Measurements from ENCODE around the gene SAMD13.

The SAMD13 gene

DNA sequence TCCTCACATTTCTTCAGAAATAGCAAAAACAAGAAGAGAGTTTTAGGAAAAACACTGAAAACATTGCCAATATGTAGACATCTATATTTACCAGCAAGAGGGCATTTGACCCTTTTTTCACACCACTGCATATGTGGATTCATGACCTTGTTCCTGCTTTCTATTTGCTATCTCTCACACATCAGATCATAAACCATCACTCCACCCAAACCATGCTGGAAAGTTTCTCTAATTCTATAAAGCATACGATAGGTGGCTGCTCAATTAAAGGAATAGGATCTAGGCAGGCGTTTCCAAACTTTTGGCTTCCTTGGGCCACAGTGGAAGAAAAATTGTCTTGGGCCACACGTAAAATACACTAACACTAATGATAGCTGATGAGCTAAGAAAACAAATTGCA, 35.6 kb upstream of the SAMD13 start:
- Histone ChIP-seq H3K36me3 (ENCODE audit: control insufficient read depth, insufficient read depth, low read length) (no peaks in the 10 kb centered on the region), H3K27ac (ENCODE audit: insufficient read depth, low read length, poor library complexity, severe bottlenecking) (no peak overlapping the region), H3K27me3 (replicated peaks; ENCODE audit: control insufficient read depth, insufficient read depth, low read length, poor library complexity, severe bottlenecking) (no peaks in the 10 kb centered on the region), H3K4me1 (ENCODE audit: control insufficient read depth, insufficient read depth, low read length, poor library complexity, severe bottlenecking) (no peaks in the 10 kb centered on the region), H3K9me3 (ENCODE audit: control insufficient read depth, low read length) (no peaks in the 10 kb centered on the region), H3K4me3 (ENCODE audit: insufficient read depth, low read depth, low read length, poor library complexity, severe bottlenecking) (no peak overlapping the region)
- no peak for DNase-seq

DNA sequence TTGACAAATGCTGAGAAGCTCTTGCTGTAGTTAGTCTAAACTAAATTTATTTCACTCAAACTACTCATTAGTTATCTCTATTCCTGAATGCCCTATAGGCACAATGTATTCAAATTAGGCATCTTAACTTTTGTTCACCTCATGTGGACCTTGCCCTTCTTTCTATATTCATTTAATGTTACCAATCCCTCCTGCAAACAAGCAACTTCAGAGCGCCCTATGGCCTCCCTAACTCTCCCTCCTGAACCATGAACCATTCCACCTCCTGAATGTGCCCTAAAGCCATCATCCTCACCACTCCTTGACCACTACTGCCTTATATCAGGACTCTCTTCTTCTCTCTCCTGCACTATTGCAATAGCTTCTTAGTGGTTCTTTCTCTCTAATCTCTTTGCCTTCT, 34.8 kb upstream of the SAMD13 start:
- Histone ChIP-seq H3K27ac (ENCODE audit: insufficient read depth, low read length, poor library complexity, severe bottlenecking) (no peak overlapping the region), H3K36me3 (ENCODE audit: control insufficient read depth, insufficient read depth, low read length) (no peaks in the 10 kb centered on the region), H3K9me3 (ENCODE audit: control insufficient read depth, low read length) (no peaks in the 10 kb centered on the region), H3K4me3 (ENCODE audit: insufficient read depth, low read depth, low read length, poor library complexity, severe bottlenecking) (no peak overlapping the region), H3K27me3 (replicated peaks; ENCODE audit: control insufficient read depth, insufficient read depth, low read length, poor library complexity, severe bottlenecking) (no peaks in the 10 kb centered on the region), H3K4me1 (ENCODE audit: control insufficient read depth, insufficient read depth, low read length, poor library complexity, severe bottlenecking) (no peaks in the 10 kb centered on the region)
- DNase-seq = no peak

DNA sequence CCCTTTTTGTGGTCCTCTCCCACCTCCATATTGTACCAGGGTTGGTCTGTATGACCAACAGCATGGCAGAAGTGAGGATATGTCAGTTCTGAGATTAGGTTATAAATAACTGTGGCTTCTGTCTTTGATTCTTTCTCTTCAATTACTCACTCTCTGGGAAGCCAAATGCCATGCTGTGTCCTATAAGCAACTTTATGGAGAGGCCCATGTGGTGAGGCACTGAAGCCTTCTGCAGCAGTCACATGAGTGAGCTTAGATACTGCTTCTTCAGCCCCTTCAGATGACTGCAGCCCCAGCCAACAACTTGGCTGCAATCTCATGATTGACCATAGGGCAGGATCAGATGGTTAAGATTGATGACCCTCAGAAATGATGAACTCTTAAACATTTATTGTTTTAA, 34.0 kb upstream of the SAMD13 start:
- Histone ChIP-seq H3K27ac (ENCODE audit: insufficient read depth, low read length, poor library complexity, severe bottlenecking) (no peak overlapping the region), H3K36me3 (ENCODE audit: control insufficient read depth, insufficient read depth, low read length) (no peaks in the 10 kb centered on the region), H3K9me3 (ENCODE audit: control insufficient read depth, low read length) (no peaks in the 10 kb centered on the region), H3K4me1 (ENCODE audit: control insufficient read depth, insufficient read depth, low read length, poor library complexity, severe bottlenecking) (no peaks in the 10 kb centered on the region), H3K27me3 (replicated peaks; ENCODE audit: control insufficient read depth, insufficient read depth, low read length, poor library complexity, severe bottlenecking) (no peaks in the 10 kb centered on the region), H3K4me3 (ENCODE audit: insufficient read depth, low read depth, low read length, poor library complexity, severe bottlenecking) (no peak overlapping the region)
- no peak for DNase-seq

DNA sequence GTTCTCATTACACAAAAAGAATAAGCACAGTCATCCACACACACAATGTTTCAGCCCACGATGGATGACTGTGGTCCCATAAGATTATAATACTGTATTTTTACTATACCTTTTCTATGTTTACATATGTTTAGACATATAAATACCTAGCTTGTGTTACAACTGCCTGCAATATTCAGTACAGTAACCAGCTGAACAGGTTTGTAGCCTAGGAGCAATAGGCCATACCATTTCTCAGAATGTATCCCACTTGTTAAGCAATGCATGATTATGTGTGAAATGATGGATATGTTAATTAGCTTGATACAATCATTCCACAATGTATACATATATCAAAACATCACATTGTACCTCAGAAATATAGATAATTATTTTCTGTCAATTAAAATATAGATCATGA, 33.2 kb upstream of the SAMD13 start:
- Histone ChIP-seq H3K4me3 (ENCODE audit: insufficient read depth, low read depth, low read length, poor library complexity, severe bottlenecking) (no peak overlapping the region), H3K27me3 (replicated peaks; ENCODE audit: control insufficient read depth, insufficient read depth, low read length, poor library complexity, severe bottlenecking) (no peaks in the 10 kb centered on the region), H3K9me3 (ENCODE audit: control insufficient read depth, low read length) (no peaks in the 10 kb centered on the region), H3K27ac (ENCODE audit: insufficient read depth, low read length, poor library complexity, severe bottlenecking) (no peak overlapping the region), H3K36me3 (ENCODE audit: control insufficient read depth, insufficient read depth, low read length) (no peaks in the 10 kb centered on the region), H3K4me1 (ENCODE audit: control insufficient read depth, insufficient read depth, low read length, poor library complexity, severe bottlenecking) (no peaks in the 10 kb centered on the region)
- no peak for DNase-seq

DNA sequence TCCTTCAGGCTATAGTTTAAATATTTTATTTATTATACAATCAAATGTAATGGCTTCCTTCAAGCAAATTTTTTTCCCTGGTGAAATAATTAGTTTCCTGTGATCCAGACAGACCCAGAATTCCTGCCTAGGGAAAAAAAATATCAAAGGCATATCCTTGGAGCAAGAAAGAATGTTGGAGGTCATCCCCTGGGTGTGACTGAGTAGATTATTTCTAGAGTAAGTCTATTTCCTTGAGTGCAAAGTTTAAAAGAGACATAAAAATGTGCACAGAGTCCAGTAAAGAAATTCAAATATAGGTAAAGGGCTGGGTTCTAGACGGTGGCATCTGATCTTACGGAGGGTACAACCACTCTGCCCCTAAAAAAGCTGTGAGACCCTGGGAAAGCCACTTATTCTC, 32.2 kb upstream of the SAMD13 start:
- no peak overlapping the region for H3K4me3 ChIP-seq (ENCODE audit: insufficient read depth, low read depth, low read length, poor library complexity, severe bottlenecking)
- no peaks in the 10 kb centered on the region for H3K36me3 ChIP-seq (ENCODE audit: control insufficient read depth, insufficient read depth, low read length)
- no peak for DNase-seq
- no peaks in the 10 kb centered on the region for H3K27me3 ChIP-seq (replicated peaks; ENCODE audit: control insufficient read depth, insufficient read depth, low read length, poor library complexity, severe bottlenecking)
- no peaks in the 10 kb centered on the region for H3K4me1 ChIP-seq (ENCODE audit: control insufficient read depth, insufficient read depth, low read length, poor library complexity, severe bottlenecking)
- H3K27ac ChIP-seq (ENCODE audit: insufficient read depth, low read length, poor library complexity, severe bottlenecking) = no peak overlapping the region
- H3K9me3 ChIP-seq (ENCODE audit: control insufficient read depth, low read length) = no peaks in the 10 kb centered on the region

- no peak for DNase-seq
These were observed 29.9 kb upstream of the SAMD13 start for GRCh38 chr1:84271441-84272151.

DNA sequence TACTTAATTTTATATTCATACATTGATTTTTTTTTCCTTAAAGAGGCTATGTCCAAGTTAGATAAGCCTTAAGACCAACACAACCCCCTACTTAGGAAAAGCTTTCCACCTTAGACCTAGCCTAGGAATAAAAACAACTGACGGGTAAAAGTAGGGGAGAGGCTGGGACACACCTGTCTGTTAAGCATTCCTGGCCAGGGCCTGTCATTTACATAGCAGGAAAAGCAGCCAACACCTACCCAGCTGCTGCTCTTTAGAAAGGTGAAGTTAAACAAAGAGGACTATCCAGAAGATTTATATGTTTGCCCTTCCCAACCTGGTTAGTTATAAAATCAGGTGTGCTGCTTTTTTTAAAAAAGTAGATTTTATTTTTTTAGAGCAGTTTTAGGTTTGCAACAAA, 29.1 kb upstream of the SAMD13 start:
- Histone ChIP-seq H3K4me1 (ENCODE audit: control insufficient read depth, insufficient read depth, low read length, poor library complexity, severe bottlenecking) (no peaks in the 10 kb centered on the region), H3K27ac (ENCODE audit: insufficient read depth, low read length, poor library complexity, severe bottlenecking) (no peak overlapping the region), H3K36me3 (ENCODE audit: control insufficient read depth, insufficient read depth, low read length) (no peaks in the 10 kb centered on the region), H3K27me3 (replicated peaks; ENCODE audit: control insufficient read depth, insufficient read depth, low read length, poor library complexity, severe bottlenecking) (no peaks in the 10 kb centered on the region), H3K9me3 (ENCODE audit: control insufficient read depth, low read length) (no peaks in the 10 kb centered on the region), H3K4me3 (ENCODE audit: insufficient read depth, low read depth, low read length, poor library complexity, severe bottlenecking) (no peak overlapping the region)
- DNase-seq = no peak

More at GRCh38 chr1:84271441-84272151, 29.9 kb upstream of the SAMD13 start:
- Histone ChIP-seq H3K9me3 (ENCODE audit: control insufficient read depth, low read length) (no peaks in the 10 kb centered on the region), H3K27me3 (replicated peaks; ENCODE audit: control insufficient read depth, insufficient read depth, low read length, poor library complexity, severe bottlenecking) (no peaks in the 10 kb centered on the region), H3K27ac (ENCODE audit: insufficient read depth, low read length, poor library complexity, severe bottlenecking) (no peak overlapping the region), H3K36me3 (ENCODE audit: control insufficient read depth, insufficient read depth, low read length) (no peaks in the 10 kb centered on the region), H3K4me1 (ENCODE audit: control insufficient read depth, insufficient read depth, low read length, poor library complexity, severe bottlenecking) (no peaks in the 10 kb centered on the region), H3K4me3 (ENCODE audit: insufficient read depth, low read depth, low read length, poor library complexity, severe bottlenecking) (no peak overlapping the region)

DNA sequence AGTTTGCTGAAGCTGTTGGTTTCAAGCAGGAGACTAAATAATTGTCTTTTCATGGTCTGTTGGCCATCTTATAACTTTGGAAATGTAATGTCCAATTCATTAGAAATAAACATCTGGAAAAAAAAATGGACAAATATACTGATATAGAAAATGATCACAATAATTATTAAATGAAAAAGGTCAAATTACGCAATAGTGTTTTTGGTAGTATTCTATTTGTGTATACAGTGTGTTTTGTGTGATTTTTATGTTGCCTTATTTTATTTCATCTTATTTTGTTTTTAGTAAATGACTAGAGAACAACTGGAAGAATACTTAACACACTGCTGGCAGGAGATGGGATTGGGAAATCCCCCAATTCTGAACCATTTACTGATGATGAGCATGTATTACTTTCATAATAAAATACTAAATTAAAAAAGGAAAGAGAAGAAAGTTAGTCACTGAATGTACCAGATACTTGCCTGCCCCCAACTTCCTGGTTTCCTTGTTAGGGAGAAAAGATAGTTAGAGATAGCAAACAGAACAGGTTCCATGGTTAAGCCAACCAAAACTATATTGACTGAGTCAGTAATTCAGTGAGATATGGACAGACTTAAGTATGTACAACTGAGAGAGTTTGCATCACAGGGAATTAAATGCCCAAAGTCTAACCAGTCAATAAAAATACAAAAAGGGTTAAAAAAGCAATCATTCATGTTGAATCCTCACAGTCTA, 24.0 kb upstream of the SAMD13 start:
- H3K36me3 ChIP-seq (ENCODE audit: control insufficient read depth, insufficient read depth, low read length) = no peaks in the 10 kb centered on the region
- no peak overlapping the region for H3K27ac ChIP-seq (ENCODE audit: insufficient read depth, low read length, poor library complexity, severe bottlenecking)
- no peaks in the 10 kb centered on the region for H3K27me3 ChIP-seq (replicated peaks; ENCODE audit: control insufficient read depth, insufficient read depth, low read length, poor library complexity, severe bottlenecking)
- H3K9me3 ChIP-seq (ENCODE audit: control insufficient read depth, low read length) = no peaks in the 10 kb centered on the region
- no peaks in the 10 kb centered on the region for H3K4me1 ChIP-seq (ENCODE audit: control insufficient read depth, insufficient read depth, low read length, poor library complexity, severe bottlenecking)
- H3K4me3 ChIP-seq (ENCODE audit: insufficient read depth, low read depth, low read length, poor library complexity, severe bottlenecking) = no peak overlapping the region
- no peak for DNase-seq

- Histone ChIP-seq H3K27me3 (replicated peaks; ENCODE audit: control insufficient read depth, insufficient read depth, low read length, poor library complexity, severe bottlenecking) (no peaks in the 10 kb centered on the region), H3K36me3 (ENCODE audit: control insufficient read depth, insufficient read depth, low read length) (no peaks in the 10 kb centered on the region), H3K9me3 (ENCODE audit: control insufficient read depth, low read length) (no peaks in the 10 kb centered on the region), H3K4me3 (ENCODE audit: insufficient read depth, low read depth, low read length, poor library complexity, severe bottlenecking) (no peak overlapping the region), H3K27ac (ENCODE audit: insufficient read depth, low read length, poor library complexity, severe bottlenecking) (no peak overlapping the region), H3K4me1 (ENCODE audit: control insufficient read depth, insufficient read depth, low read length, poor library complexity, severe bottlenecking) (no peaks in the 10 kb centered on the region)
- no peak for DNase-seq
These were observed 22.6 kb upstream of the SAMD13 start for GRCh38 chr1:84278905-84279304.

DNA sequence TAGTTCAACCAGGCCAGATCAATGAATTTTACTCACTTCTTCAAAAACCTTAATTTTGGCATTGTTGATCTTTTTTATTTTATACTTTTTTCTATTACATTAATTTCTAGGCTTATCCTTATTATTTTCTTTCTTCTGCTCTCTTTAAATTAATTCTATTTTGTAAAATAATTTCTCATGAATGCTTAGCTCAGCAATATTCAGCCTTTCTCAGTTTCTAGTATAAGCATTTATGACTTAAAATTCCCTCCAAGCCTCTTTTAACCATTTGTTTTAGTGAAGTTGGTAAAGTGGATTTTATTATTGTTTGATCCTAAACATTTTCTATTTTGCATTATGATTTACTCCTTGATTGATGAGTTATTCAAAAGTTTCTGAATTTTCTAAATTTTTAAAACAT, 20.6 kb upstream of the SAMD13 start:
- Histone ChIP-seq H3K4me3 (ENCODE audit: insufficient read depth, low read depth, low read length, poor library complexity, severe bottlenecking) (no peak overlapping the region), H3K9me3 (ENCODE audit: control insufficient read depth, low read length) (no peaks in the 10 kb centered on the region), H3K27ac (ENCODE audit: insufficient read depth, low read length, poor library complexity, severe bottlenecking) (no peak overlapping the region), H3K4me1 (ENCODE audit: control insufficient read depth, insufficient read depth, low read length, poor library complexity, severe bottlenecking) (no peaks in the 10 kb centered on the region), H3K27me3 (replicated peaks; ENCODE audit: control insufficient read depth, insufficient read depth, low read length, poor library complexity, severe bottlenecking) (no peaks in the 10 kb centered on the region), H3K36me3 (ENCODE audit: control insufficient read depth, insufficient read depth, low read length) (no peaks in the 10 kb centered on the region)
- no peak for DNase-seq

Data from effector memory CD4-positive, alpha-beta T cell (primary cell).